KMS-11 (cell line): ENCODE measurements around the gene DIP2C.

ENCODE experiments used
- H2AFZ ChIP-seq: fragments of 200-600 bp; sonication (generic); 2 replicates; pipeline ENCODE4 v1.6.1; 2016; ENCODE audit warnings: antibody characterized with exemption, mixed run types, low read depth
- H3K27ac ChIP-seq: fragments of 200-600 bp; sonication (generic); 2 replicates; pipeline ENCODE4 v1.6.1; 2016; ENCODE audit warnings: mild to moderate bottlenecking, mixed run types
- H3K27me3 ChIP-seq: fragments of 200-600 bp; sonication (generic); 2 replicates; pipeline ENCODE4 v1.6.1; 2017; ENCODE audit warnings: mild to moderate bottlenecking, low read depth, mixed run types, moderate library complexity; ENCODE audit not compliant: insufficient read depth
- H3K36me3 ChIP-seq: fragments of 200-600 bp; sonication (generic); 2 replicates; pipeline ENCODE4 v1.6.1; 2017; ENCODE audit warnings: mild to moderate bottlenecking, mixed run types; ENCODE audit not compliant: insufficient read depth
- H3K4me1 ChIP-seq: fragments of 200-600 bp; sonication (generic); 2 replicates; pipeline ENCODE4 v1.6.1; 2016; ENCODE audit warnings: mild to moderate bottlenecking, low read depth, mixed run types; ENCODE audit not compliant: poor library complexity, severe bottlenecking
- H3K4me2 ChIP-seq: fragments of 200-600 bp; sonication (generic); 2 replicates; pipeline ENCODE4 v1.7.0; 2016; ENCODE audit warnings: mild to moderate bottlenecking, mixed run types
- H3K4me3 ChIP-seq: fragments of 200-600 bp; sonication (generic); IDR thresholded peaks from 2 replicates; pipeline ENCODE4 v1.6.1; 2017; ENCODE audit warnings: low read depth, low read length, mixed read lengths; ENCODE audit not compliant: insufficient read depth
- H3K79me2 ChIP-seq: fragments of 200-600 bp; sonication (generic); 2 replicates; pipeline ENCODE4 v1.6.1; 2016; ENCODE audit warnings: low read depth, mixed run types; ENCODE audit not compliant: insufficient read depth
- H3K9ac ChIP-seq: fragments of 200-600 bp; sonication (generic); 2 replicates; pipeline ENCODE4 v1.6.1; 2016; ENCODE audit warnings: mild to moderate bottlenecking, mixed run types
- H4K20me1 ChIP-seq: fragments of 200-600 bp; sonication (generic); 2 replicates; pipeline ENCODE4 v1.6.1; 2016; ENCODE audit warnings: mild to moderate bottlenecking, mixed run types; ENCODE audit not compliant: insufficient read depth
- TF ChIP-seq, protein P1 (sequence below): fragments of 200-600 bp; sonication (generic); conservative IDR thresholded peaks from 2 replicates; pipeline ENCODE4 v1.6.1; 2017; ENCODE audit warnings: low read depth, mild to moderate bottlenecking, antibody characterized with exemption, low read length, moderate library complexity, mixed read lengths

Gene DIP2C

DNA sequence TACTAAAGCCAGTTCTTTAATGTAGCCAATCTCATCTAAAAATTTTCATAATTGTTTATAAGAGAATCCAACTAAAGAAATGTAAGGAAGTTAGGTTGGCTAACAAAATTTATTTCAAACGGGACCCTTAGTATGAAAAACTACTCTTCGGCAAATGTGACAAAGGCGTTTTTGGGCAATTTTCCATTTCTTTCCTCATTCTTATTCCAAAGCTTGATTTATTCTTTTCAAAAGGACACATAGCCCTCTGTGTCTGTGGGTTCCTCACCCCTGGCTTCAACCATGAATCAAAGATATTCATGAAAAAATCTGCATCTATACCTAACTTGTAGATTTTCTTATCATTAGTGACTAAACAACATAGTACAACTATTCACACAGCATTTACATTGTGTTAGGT is 358.3 kb downstream of the DIP2C start:
- H3K79me2 ChIP-seq, result no peaks in the 10 kb centered on the region
- TF ChIP-seq, protein P1, sequence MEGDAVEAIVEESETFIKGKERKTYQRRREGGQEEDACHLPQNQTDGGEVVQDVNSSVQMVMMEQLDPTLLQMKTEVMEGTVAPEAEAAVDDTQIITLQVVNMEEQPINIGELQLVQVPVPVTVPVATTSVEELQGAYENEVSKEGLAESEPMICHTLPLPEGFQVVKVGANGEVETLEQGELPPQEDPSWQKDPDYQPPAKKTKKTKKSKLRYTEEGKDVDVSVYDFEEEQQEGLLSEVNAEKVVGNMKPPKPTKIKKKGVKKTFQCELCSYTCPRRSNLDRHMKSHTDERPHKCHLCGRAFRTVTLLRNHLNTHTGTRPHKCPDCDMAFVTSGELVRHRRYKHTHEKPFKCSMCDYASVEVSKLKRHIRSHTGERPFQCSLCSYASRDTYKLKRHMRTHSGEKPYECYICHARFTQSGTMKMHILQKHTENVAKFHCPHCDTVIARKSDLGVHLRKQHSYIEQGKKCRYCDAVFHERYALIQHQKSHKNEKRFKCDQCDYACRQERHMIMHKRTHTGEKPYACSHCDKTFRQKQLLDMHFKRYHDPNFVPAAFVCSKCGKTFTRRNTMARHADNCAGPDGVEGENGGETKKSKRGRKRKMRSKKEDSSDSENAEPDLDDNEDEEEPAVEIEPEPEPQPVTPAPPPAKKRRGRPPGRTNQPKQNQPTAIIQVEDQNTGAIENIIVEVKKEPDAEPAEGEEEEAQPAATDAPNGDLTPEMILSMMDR, result no peak
- H4K20me1 ChIP-seq, result no peaks in the 10 kb centered on the region
- H3K4me1 ChIP-seq, result peaks cover 15% of the 10 kb centered on the region
- H3K9ac ChIP-seq, result no peak overlapping the region
- no peaks in the 10 kb centered on the region for H3K27me3 ChIP-seq
- H3K27ac ChIP-seq, result no peak overlapping the region
- no peak overlapping the region for H3K4me2 ChIP-seq
- H3K4me3 ChIP-seq, result no peak overlapping the region
- H3K36me3 ChIP-seq, result no peaks in the 10 kb centered on the region
- H2AFZ ChIP-seq, result no peak overlapping the region

DNA sequence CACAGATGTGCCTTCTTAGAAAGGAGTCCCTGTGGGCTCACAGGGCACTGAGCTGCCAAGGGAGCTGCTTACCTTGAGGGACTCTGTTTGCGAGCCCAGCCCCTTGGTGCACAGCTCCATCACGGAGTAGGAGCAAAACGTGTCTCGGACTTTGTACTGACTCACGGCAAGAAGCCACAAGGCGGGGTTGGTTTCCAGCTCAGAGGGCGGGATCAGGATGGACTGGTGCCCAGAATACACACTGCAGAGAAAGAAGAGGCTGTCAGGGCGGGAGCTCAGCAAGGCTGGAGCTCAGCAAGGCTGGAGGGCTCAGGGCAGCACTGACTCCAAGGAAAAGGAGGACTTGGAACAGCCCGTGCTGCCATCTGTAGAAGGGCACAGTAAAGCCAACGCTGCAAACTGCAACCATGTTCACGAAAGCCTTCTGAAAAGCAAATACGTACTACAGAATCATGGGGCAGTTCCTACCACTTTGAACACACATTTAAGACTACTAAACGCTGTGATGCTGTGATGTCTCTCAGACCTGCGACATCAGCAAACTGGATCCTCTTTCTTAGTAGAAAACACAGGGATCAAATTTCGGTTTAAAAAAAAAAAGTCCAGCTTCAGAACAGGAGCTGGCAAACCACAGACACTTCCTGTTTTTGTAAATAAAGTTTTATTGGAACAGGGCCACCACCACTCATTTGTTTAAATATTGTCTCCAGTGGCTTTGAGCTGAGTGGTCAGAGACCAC is 359.9 kb downstream of the DIP2C start:
- Histone ChIP-seq H3K4me1 (peaks cover 15% of the 10 kb centered on the region), H3K79me2 (no peaks in the 10 kb centered on the region), H3K27ac (peak overlapping the region; percentile 20), H3K4me2 (peak overlapping the region; percentile 55; the same call in 1 of the 2 replicates), H3K4me3 (no peak overlapping the region), H4K20me1 (no peaks in the 10 kb centered on the region), H3K36me3 (no peaks in the 10 kb centered on the region), H3K9ac (no peak overlapping the region), H3K27me3 (no peaks in the 10 kb centered on the region), H2AFZ (no peak overlapping the region)
- TF ChIP-seq, protein P1, result no peak

DNA sequence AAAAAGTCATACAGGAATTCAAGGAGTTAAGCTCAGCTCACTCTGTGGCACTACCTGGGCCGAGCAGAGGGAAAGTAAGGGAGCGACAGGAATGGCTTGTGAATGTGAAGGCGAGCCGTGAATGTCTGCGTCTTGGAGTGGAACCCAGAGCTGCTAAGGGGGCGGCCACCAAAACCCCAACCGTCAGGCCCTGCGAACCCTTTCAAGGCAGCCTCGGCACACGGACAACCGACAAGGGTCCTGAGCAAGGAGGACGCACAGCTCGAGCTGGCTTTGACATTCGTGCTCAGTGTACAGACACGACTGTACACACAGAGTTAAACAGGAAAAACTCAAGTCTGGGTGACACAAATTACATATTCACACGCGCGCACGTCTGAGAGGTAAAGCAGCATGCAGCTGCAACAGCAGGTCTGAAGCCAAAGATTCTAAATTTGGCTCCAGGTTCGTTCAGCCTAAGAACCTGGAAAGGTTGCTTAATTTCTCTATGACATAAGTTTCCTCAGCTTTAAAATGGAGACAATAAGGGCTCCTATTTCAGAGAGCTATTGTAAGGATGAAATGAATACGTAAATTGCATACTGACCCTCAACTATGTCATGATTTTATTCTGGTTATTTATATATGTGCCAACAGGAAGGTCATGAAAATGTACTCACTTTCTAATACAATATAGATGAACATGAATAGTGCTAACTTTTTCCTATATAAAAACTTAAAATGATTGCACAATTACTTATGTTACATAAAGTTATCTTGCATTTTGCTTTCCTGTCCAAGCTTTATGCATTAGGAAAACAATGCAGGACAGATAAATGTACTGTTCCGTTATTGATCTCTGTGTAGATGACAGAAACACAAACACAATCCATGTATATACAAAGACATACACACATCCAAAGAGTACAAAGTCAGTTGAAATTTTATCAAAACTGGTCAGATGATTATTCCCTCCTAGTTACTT is 361.3 kb downstream of the DIP2C start:
- Histone ChIP-seq H3K4me2 (no peak overlapping the region), H3K4me1 (peaks cover 15% of the 10 kb centered on the region), H3K27ac (no peak overlapping the region)

DNA sequence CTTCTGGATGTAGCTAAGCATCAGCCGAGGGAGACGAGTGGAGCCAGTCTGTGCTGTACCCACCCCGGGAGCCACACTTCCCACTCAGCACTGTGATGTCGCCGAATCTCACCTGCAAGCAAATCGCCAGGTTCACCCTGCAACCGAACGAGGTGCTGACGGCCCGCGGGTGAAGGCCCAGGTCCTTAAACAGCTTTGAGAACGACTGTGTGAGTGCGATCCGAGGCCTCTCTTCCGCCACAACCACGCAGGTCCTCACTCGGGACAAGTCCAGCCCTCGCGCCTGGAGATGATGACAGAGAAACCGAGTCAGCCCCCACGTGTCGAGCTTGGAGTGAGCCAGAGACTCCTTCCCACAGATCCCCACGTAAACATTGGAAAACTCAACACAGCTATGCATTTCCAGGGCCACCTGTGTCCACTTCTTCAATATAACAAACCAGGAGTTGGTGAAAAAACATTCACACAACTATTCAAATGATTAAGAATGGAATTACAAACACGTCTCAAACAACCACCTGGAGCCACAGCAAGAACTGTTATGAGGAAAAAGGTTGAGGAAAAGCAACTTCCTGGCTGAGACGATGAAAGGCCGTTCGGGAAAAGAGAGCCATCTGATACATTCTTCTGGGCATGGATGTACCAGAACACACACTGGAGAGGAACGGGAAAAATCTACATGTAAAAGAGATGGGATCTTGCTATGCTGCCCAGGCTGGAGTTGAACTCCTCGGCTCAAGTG is 362.4 kb downstream of the DIP2C start:
- Histone ChIP-seq H3K4me2 (no peak overlapping the region), H3K27ac (no peak overlapping the region), H3K36me3 (no peaks in the 10 kb centered on the region), H3K9ac (no peak overlapping the region), H2AFZ (no peak overlapping the region), H3K27me3 (no peaks in the 10 kb centered on the region), H3K4me1 (peaks cover 15% of the 10 kb centered on the region), H3K79me2 (no peaks in the 10 kb centered on the region), H4K20me1 (no peaks in the 10 kb centered on the region), H3K4me3 (no peak overlapping the region)
- TF ChIP-seq, protein P1, result no peak

More for the DNA sequence above, 361.3 kb downstream of the DIP2C start:
- H4K20me1 ChIP-seq, result no peaks in the 10 kb centered on the region
- no peak overlapping the region for H3K9ac ChIP-seq
- H3K4me3 ChIP-seq, result no peak overlapping the region
- TF ChIP-seq, protein P1, result no peak
- H3K79me2 ChIP-seq, result no peaks in the 10 kb centered on the region
- no peak overlapping the region for H2AFZ ChIP-seq
- no peaks in the 10 kb centered on the region for H3K36me3 ChIP-seq
- no peaks in the 10 kb centered on the region for H3K27me3 ChIP-seq
